ENCODE measurements around the gene BLTP3A.
"Not testable (repeated sequence)": the region's sequence is repeated elsewhere in the genome, so short reads cannot be mapped to it uniquely, and the experiment has no call there.

Gene BLTP3A

GRCh38 chr6:34791701-34792604, at the start of gene BLTP3A:
BLTP3A (plus strand) TSS chr6:34792083; CDS start chr6:34792251, 168 bp downstream.
- no peak for FAIRE-seq

GRCh38 chr6:34742094-34742493, 49.8 kb upstream of the BLTP3A start:
- no peak for FAIRE-seq

GRCh38 chr6:34743625-34744293, 48.1 kb upstream of the BLTP3A start:
- no peak for FAIRE-seq

- not testable (repeated sequence) for FAIRE-seq
Observed at GRCh38 chr6:34744294-34744647, 47.6 kb upstream of the BLTP3A start.

GRCh38 chr6:34745277-34746103, 46.4 kb upstream of the BLTP3A start:
- FAIRE-seq, result no peak

GRCh38 chr6:34746104-34746846, 45.6 kb upstream of the BLTP3A start:
- FAIRE-seq, result no peak

GRCh38 chr6:34748757-34749156, 43.1 kb upstream of the BLTP3A start:
- no peak for FAIRE-seq

- not testable (repeated sequence) for FAIRE-seq
Observed at GRCh38 chr6:34756513-34756856, 35.4 kb upstream of the BLTP3A start.

- no peak for FAIRE-seq
Observed at GRCh38 chr6:34757687-34758274, 34.1 kb upstream of the BLTP3A start.

GRCh38 chr6:34760108-34760507, 31.8 kb upstream of the BLTP3A start:
- FAIRE-seq, result no peak

GRCh38 chr6:34761681-34762080, 30.2 kb upstream of the BLTP3A start:
- not testable (repeated sequence) for FAIRE-seq

- FAIRE-seq, result no peak
Observed at GRCh38 chr6:34768148-34768547, 23.7 kb upstream of the BLTP3A start.

- peak; percentile 17 for FAIRE-seq
Observed at GRCh38 chr6:34771727-34772126, 20.2 kb upstream of the BLTP3A start.

GRCh38 chr6:34772940-34773339, 18.9 kb upstream of the BLTP3A start:
- FAIRE-seq, result no peak

GRCh38 chr6:34773916-34774315, 18.0 kb upstream of the BLTP3A start:
- FAIRE-seq, result no peak

GRCh38 chr6:34774967-34775366, 16.9 kb upstream of the BLTP3A start:
- no peak for FAIRE-seq

GRCh38 chr6:34785375-34785774, 6.5 kb upstream of the BLTP3A start:
- not testable (repeated sequence) for FAIRE-seq

- not testable (repeated sequence) for FAIRE-seq
Observed at GRCh38 chr6:34787152-34787551, 4.7 kb upstream of the BLTP3A start.

- no peak for FAIRE-seq
Observed at GRCh38 chr6:34788111-34788510, 3.8 kb upstream of the BLTP3A start.

- FAIRE-seq, result no peak
Observed at GRCh38 chr6:34791164-34791700, 651 bp upstream of the BLTP3A start.

GRCh38 chr6:34792605-34793500, 970 bp downstream of the BLTP3A start:
- FAIRE-seq, result no peak
